DND-41 (cell line): ENCODE measurements around the gene LRRC8E.

Source experiments
- CTCF ChIP-seq: IDR thresholded peaks from 2 replicates; pipeline ENCODE4 v1.5.1; 2012; ENCODE audit warnings: borderline replicate concordance, low read length, moderate library complexity, mild to moderate bottlenecking; ENCODE audit not compliant: poor library complexity, severe bottlenecking; ENCODE audit errors: extremely low read depth
- EZH2 ChIP-seq: IDR thresholded peaks from 3 replicates; pipeline ENCODE4 v1.6.1; 2012; ENCODE audit warnings: borderline replicate concordance, low read depth, mild to moderate bottlenecking, moderate library complexity, low read length, inconsistent platforms; ENCODE audit not compliant: severe bottlenecking

GRCh38 chr19:7839476-7839875 lies 48.8 kb upstream of the LRRC8E start:
- TF ChIP-seq CTCF (no peak), EZH2 (no peak)
